Loucy (cell line): Measurements from ENCODE around the gene ELL3.

Source experiments
- CTCF ChIP-seq: fragments of 200-600 bp; sonication (generic); conservative IDR thresholded peaks from 2 replicates; pipeline ENCODE4 v1.5.1; 2014; ENCODE audit warnings: mild to moderate bottlenecking, antibody characterized with exemption, low read length
- EZH2phosphoT487 ChIP-seq: fragments of 200-600 bp; IDR thresholded peaks from 2 replicates; pipeline ENCODE4 v1.6.1; 2018; ENCODE audit warnings: antibody characterized with exemption, mild to moderate bottlenecking, moderate library complexity, borderline replicate concordance

DNA sequence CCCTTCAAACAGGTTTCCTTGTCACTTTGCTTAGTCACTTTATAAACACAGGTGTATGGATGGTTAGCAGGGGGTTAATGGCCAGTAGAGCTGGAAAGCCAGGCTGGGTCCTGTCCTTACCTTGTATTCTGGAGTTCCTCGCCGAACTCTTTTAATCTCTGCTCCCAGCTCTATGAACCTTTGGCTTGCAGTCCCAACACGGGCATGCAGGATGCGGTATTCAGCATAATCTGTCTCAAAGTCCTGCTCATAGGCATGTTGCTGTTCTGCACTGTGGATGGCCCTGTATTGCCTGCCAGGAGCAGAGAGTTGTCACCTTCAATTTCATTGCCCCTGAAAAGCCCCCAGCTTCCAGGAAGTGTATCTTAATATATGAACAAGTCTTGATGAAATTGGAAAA is 2.7 kb downstream of the ELL3 start:
- TF ChIP-seq CTCF (no peak), EZH2phosphoT487 (no peak)
